Stimulated activated CD4-positive, alpha-beta T cell treated with anti-CD3 and anti-CD28 coated beads, Interleukin-1b, Interleukin-23, amount 100 ng/mL, for 48 hours (primary cell): Measurements from ENCODE around the gene DIS3L2.
"Not testable (repeated sequence)": the region's sequence is repeated elsewhere in the genome, so short reads cannot be mapped to it uniquely, and the experiment has no call there.

ENCODE experiments used
- DNase-seq: peaks from one replicate; pipeline ENCODE4 v3.0.0-alpha.2; 2020

Gene DIS3L2

DNA sequence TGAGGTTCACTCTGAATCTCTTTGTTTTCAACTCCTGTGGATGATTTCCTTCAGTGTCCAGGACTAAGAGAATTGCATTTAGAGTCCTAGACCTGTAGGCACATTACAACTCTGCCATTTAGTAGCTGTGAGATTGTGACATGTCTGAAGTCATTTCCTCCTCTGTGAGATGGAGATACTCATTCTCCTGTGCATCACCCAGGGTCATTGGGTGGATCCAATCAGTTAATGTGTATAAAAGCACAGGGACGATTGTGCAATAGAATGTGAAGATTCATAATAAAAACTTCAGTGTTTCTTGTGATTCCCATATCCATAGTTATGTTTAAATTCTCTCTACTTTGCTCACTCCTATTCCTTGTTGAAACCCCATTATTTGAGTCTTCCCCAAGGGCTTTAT is 113.6 kb downstream of the DIS3L2 start:
- DNase-seq, result no peak

DNA sequence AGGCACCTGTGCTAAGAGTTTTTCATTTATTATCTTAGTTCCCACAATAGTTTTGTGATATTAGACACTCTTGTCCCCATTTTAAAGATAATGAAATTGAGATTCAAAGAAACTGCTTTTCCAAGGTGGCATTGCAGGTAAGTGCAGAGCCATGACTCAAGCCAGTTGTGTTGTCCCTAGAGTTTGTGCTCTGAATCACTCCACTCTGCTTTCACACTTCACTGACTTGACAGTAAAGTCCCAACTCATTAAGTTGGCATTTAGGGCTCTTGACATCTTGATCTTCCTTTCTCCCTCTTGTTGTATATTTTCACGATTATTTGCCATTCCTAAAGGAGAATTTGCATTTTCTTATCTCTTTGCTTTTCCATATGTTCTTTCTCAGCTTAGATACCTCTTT is 114.3 kb downstream of the DIS3L2 start:
- DNase-seq, result no peak

- DNase-seq, result no peak
Observed at GRCh38 chr2:232076272-232076671, 114.8 kb downstream of the DIS3L2 start.

DNA sequence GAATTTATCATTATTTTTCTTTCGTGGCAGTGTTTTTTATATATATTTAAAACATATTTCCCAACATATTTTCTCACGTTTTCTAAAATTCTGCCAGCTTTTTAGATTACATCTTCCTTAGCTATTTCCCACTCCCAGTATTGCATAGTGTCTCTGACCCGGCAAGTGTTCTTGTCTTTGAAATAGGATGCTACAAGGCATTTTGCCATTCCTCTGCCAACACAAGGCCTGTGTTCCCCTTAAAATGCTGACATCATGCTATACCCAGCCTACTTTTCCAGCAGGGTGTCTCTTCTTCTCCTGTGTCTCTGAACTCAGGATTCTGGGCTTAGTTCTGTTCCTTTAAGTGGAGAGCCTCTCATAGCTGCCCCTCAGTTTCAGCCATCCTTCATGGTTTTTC is 115.2 kb downstream of the DIS3L2 start:
- no peak for DNase-seq

GRCh38 chr2:232085164-232085563 is 123.7 kb downstream of the DIS3L2 start:
- no peak for DNase-seq

- no peak for DNase-seq
Observed at GRCh38 chr2:232085826-232086425, 124.4 kb downstream of the DIS3L2 start.

DNA sequence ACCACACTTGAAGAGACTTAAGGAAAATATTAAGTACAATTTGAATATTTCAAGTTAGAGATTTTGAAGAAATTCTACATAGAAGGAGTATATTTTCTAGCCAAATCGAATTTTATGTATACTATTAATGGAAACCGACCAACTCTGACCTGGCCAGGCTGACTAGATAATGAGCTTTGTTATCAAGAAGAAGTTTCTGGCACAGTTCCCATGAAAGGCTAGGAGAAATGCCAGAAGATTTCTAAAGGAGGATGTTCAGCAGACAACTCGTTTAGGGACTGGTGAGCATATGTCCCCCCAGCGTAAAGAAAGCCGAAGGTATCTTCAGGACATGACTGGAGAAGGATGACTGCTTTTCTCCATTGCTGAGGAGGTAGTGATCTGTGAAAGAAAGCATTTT is 127.3 kb downstream of the DIS3L2 start:
- DNase-seq, result no peak

GRCh38 chr2:232094201-232094600 is 132.7 kb downstream of the DIS3L2 start:
- no peak for DNase-seq

DNA sequence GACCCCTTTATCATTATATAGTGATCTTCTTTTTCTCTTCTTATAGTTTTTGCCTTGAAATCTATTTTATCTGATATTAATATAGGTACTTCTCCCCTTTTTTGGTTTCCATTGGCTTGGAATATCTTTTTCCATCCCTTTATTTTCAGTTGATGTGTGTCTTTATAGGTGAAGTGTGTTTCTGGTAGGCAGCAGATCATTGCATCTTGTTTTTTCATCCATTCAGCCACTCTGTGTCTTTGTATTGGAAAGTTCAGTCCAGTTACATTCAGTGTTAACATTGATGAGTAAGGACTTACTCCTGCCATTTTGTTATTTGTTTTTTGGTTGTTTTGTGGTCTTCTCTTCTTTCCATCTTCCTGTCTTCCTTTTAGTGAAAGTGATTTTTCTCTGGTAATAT is 133.4 kb downstream of the DIS3L2 start:
- DNase-seq, result no peak

DNA sequence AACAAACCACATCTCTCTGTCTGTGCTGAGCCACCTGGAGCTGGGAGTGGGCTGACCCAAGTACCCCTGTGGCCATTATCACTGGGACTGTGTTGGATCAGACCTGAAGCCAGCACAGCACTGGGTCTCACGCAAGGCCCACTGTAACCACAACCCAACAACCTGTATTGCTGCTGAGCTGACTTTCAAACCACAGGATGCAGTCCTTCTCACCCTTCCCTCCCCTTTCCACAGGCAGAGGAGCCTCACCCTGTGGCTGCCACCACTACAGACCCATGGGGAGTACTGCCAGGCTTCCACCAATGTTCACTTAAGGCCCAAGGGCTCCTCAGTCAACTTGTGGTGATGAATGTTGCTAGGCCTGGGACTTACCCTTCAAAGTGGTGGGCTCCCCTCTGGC is 135.7 kb downstream of the DIS3L2 start:
- no peak for DNase-seq

GRCh38 chr2:232097758-232098157 is 136.2 kb downstream of the DIS3L2 start:
- DNase-seq, result no peak

GRCh38 chr2:232102380-232102779 is 140.9 kb downstream of the DIS3L2 start:
- DNase-seq, result no peak

- no peak for DNase-seq
Observed at GRCh38 chr2:232103140-232103737, 141.7 kb downstream of the DIS3L2 start.

- no peak for DNase-seq
Observed at GRCh38 chr2:232104076-232104646, 142.6 kb downstream of the DIS3L2 start.

GRCh38 chr2:232111551-232111950 is 150.0 kb downstream of the DIS3L2 start:
- DNase-seq, result no peak

- DNase-seq, result no peak
Observed at GRCh38 chr2:232113821-232114220, 152.3 kb downstream of the DIS3L2 start.

DNA sequence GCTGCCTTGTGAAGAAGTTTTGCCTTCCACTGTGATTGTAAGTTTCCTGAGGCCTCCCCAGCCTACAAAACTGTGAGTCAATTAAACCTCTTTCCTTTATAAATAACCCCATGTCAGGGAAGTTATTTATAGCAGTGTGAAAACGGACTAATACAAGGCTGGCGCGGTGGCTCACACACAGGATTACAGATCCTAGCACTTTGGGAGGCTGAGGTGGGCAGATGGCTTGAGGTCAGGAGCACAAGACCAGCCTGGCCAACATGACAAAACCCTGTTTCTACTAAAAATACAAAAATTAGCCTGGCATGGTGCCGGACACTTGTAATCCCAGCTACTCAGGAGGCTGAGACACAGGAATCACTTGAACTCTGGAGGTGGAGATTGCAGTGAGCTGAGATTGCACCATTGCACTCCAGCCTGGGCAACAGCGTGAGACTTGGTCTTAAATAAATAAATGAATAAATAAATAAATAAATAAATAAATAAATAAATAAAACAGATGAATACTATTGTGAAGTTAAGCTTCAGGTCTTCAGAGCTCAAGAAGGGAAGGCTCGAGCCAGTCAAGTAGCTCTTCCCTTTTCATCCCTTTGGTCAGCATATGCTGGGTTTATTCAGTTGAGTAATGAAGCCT is 154.3 kb downstream of the DIS3L2 start:
- not testable (repeated sequence) for DNase-seq

GRCh38 chr2:232116852-232117251 is 155.3 kb downstream of the DIS3L2 start:
- DNase-seq, result no peak

DNA sequence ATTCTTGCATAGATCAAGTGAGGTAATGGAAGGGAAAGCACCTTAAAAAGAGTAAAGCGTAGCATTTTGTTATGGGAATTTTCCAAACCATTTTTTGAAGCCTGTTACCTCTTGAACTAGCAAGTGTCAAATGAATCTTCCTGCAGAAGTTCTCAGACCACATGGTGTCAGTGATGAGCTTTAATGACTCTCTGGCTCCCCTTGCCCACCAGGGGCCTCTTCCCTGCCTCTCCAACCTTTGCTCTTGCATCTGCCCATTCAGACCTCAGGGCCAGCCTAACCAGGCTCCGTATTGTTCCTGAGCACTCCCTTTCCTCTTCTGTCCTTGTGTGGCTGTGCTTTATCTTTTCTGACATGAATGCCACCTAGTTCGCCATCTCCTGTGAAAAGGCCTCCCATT is 155.9 kb downstream of the DIS3L2 start:
- DNase-seq, result no peak

DNA sequence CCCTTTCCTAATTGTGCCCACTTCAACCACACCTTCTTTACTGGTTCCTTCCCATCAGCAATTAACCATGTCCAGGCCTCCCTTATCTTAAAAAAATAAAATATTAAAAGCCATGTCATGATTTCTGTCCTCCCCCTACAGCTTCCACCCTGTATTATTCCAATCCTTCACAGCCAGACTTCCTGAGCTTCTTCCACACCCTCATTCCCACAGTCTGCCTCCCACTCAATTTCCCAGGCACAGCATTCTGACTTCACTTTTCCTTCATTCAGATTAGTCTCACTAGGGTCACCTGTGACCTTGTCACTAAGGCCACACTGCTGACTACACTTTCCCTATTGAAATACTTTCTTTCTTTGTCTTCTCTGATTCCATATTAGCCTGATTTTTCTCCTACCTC is 159.4 kb downstream of the DIS3L2 start:
- DNase-seq, result no peak

DNA sequence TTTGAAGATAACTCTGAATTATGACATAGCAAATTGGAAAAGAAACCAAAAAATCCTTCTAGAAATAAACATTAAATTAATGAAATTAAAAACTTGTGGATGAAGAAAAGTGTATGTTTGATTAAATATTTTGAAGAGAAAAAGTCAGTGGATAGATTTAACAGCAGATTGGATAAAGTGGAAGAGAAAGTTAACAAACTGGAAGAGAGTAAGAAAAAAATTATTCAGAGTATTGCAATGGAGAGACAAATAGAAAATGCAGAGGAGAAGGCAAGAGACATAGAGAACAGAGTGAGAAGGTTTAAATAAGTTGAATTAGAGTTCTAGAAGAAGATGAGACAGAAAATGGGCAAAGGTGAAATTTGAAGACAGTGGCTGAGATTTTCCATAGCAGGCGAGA is 162.8 kb downstream of the DIS3L2 start:
- DNase-seq, result no peak

DNA sequence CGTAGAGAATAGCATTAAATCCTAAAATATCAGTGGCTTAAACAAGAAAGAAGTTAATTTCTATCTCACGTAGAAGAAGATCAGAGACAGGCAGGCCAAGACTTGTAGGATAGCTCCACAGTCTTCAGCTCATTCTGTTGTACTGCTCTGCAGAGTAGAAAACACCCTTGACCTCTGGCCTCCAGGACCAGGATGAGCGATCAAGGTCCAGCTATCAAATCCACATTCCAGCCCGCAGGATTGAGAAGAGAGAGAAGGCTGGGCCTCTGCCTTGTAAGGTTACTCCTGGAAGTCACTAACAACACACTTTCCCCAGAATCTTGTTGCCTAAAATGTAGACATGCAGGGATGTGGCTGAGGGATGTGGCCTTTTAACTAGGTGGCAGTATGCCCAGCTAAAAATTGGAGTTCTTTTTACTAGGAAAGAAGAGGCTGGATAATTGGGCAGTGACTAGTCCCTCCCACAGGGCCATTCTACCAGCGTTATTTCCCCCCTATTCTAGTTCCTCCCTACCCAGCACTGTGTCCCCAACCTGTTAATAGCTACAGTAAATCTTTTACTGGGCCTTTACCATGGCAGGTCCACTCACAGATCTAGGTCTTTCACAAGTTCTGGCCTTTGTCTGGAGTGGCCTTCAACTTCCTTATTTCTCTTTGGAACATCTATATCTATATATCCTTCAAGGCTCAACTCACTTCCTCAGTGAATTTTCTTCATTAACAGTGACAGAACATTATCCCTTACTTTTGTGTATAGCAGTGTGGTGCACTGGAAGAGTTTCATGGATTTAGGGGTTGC is 165.0 kb downstream of the DIS3L2 start:
- DNase-seq, result no peak

DNA sequence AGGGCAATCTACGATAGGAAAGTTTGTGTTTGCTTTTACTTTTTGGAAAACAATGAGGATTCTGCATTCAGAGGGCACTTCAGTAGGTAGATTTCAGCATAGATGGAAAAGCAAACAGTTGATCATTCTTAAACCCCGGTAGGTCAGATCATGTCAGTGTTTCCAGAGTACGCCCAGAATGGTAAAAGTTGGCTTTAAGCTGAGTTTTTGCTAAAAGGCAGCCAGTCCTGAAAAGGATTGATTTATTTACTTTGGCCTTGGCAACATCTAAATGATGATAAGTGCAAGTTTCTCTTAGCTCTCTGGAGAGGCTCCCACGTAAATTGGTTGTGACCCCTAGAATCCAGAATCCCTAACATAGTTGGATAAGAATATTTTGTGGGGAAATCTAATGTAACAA is 168.0 kb downstream of the DIS3L2 start:
- DNase-seq, result no peak

DNA sequence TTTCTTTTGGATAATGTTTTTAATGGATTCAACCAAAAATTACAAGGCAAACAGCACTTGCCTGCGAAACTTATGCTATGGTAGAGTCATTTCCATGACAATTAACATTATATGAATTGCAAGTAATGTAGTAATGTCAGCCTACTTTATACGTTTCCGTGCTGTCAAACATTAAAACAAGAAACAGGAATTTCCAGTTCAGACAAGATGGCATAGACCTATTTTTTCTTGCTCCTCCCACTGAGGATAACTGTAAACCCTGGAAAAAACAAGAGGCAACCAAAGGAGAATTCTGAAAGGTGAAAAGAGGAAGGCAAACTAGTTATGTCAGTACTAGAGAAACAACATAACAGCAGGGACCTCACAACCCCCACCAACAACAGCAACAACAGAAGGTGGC is 170.7 kb downstream of the DIS3L2 start:
- no peak for DNase-seq
